DOHH2 (cell line): ENCODE data around the gene NFIA.

Experiments
- H3F3A ChIP-seq: fragments of 200-600 bp; sonication (generic), shearing (Covaris generic); 2 replicates; pipeline ENCODE4 v1.6.0; 2016; ENCODE audit warnings: antibody characterized with exemption, mild to moderate bottlenecking; ENCODE audit not compliant: control insufficient read depth, insufficient read depth
- H3K27ac ChIP-seq: fragments of 200-600 bp; sonication (generic); 2 replicates; pipeline ENCODE4 v1.5.1; 2014; ENCODE audit warnings: low read depth, mild to moderate bottlenecking, low read length, moderate library complexity
- H3K27me3 ChIP-seq: fragments of 200-600 bp; sonication (generic); 2 replicates; pipeline ENCODE4 v1.6.1; 2014; ENCODE audit warnings: mild to moderate bottlenecking, low read length, mixed read lengths; ENCODE audit not compliant: control insufficient read depth
- H3K36me3 ChIP-seq: fragments of 200-600 bp; sonication (generic); 2 replicates; pipeline ENCODE4 v1.6.1; 2014; ENCODE audit warnings: mild to moderate bottlenecking, low read length, moderate library complexity, mixed read lengths; ENCODE audit not compliant: control insufficient read depth
- H3K4me1 ChIP-seq: fragments of 200-600 bp; sonication (generic); 2 replicates; pipeline ENCODE4 v1.6.1; 2014; ENCODE audit warnings: mild to moderate bottlenecking, low read length, mixed read lengths; ENCODE audit not compliant: control insufficient read depth
- H3K4me2 ChIP-seq: fragments of 200-600 bp; sonication (generic); 2 replicates; pipeline ENCODE4 v1.6.0; 2014; ENCODE audit warnings: mild to moderate bottlenecking, low read length, moderate library complexity
- H3K4me3 ChIP-seq: fragments of 200-600 bp; sonication (generic); 2 replicates; pipeline ENCODE4 v1.5.1; 2014; ENCODE audit warnings: mild to moderate bottlenecking, low read length, mixed read lengths
- H3K79me2 ChIP-seq: fragments of 200-600 bp; sonication (generic); 2 replicates; pipeline ENCODE4 v1.6.1; 2014; ENCODE audit warnings: mild to moderate bottlenecking, low read length, mixed read lengths; ENCODE audit not compliant: control insufficient read depth
- H3K9me2 ChIP-seq: fragments of 200-600 bp; sonication (generic); replicated peaks from 2 replicates; pipeline ENCODE4 v1.6.1; 2014; ENCODE audit warnings: mild to moderate bottlenecking, low read length, mixed read lengths; ENCODE audit not compliant: control insufficient read depth
- H3K9me3 ChIP-seq: fragments of 200-600 bp; sonication (generic); 2 replicates; pipeline ENCODE4 v1.6.1; 2014; ENCODE audit warnings: antibody characterized with exemption, low read length, mixed read lengths; ENCODE audit not compliant: control insufficient read depth, insufficient read depth
- H4K20me1 ChIP-seq: fragments of 200-600 bp; sonication (generic); 2 replicates; pipeline ENCODE4 v1.6.0; 2014; ENCODE audit warnings: low read depth, mild to moderate bottlenecking, antibody characterized with exemption, low read length, moderate library complexity; ENCODE audit not compliant: control insufficient read depth, insufficient read depth
- EZH2phosphoT487 ChIP-seq: fragments of 200-600 bp; sonication (generic); IDR thresholded peaks from 2 replicates; pipeline ENCODE4 v1.6.1; 2017; ENCODE audit warnings: borderline replicate concordance, mild to moderate bottlenecking, antibody characterized with exemption, low read length, moderate library complexity, mixed read lengths
- TF ChIP-seq, protein P1 (sequence below): fragments of 200-600 bp; sonication (generic); IDR thresholded peaks from one replicate; pipeline ENCODE4 v1.5.1; 2014; ENCODE audit warnings: antibody characterized with exemption, mild to moderate bottlenecking, low read depth, low read length; ENCODE audit not compliant: poor library complexity, severe bottlenecking

Gene NFIA

GRCh38 chr1:61348025-61348665 lies 265.8 kb downstream of the NFIA start:
- H3K36me3 ChIP-seq: peaks cover 10% of the 10 kb centered on the region
- TF ChIP-seq, protein P1, sequence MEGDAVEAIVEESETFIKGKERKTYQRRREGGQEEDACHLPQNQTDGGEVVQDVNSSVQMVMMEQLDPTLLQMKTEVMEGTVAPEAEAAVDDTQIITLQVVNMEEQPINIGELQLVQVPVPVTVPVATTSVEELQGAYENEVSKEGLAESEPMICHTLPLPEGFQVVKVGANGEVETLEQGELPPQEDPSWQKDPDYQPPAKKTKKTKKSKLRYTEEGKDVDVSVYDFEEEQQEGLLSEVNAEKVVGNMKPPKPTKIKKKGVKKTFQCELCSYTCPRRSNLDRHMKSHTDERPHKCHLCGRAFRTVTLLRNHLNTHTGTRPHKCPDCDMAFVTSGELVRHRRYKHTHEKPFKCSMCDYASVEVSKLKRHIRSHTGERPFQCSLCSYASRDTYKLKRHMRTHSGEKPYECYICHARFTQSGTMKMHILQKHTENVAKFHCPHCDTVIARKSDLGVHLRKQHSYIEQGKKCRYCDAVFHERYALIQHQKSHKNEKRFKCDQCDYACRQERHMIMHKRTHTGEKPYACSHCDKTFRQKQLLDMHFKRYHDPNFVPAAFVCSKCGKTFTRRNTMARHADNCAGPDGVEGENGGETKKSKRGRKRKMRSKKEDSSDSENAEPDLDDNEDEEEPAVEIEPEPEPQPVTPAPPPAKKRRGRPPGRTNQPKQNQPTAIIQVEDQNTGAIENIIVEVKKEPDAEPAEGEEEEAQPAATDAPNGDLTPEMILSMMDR: no peak
- no peak for TF ChIP-seq EZH2phosphoT487

DNA sequence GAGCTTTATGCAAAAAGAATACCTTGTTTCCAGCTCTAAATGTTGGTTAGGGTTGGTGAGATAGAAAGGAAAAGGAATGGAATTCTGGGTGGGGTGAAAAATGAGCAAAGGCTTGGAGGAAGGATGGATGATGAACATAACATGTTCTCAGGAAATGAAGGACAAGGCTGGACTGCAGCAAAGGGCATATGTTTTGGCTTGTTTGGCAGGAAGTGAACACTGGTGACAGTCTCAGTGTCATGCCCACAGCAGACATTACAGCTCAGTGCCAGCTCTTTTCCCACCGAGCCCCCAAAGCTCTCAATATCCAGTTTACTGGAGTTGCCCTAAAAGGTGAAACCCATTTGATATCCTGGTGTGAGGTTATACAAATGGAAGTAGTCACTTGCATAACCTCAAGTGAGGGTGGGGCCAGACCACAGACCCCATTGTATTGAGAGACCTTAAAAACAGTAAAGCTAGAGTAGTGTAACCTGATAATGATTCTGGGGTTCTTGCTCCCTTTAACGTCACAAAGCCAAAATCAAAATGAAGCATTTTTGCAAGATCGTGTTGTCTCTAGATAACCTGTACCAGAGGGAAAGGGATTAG lies 270.6 kb downstream of the NFIA start:
- no peaks in the 10 kb centered on the region for H3K9me3 ChIP-seq
- no peaks in the 10 kb centered on the region for H3F3A ChIP-seq
- H3K4me2 ChIP-seq: no peak overlapping the region
- no peaks in the 10 kb centered on the region for H3K79me2 ChIP-seq
- H3K27ac ChIP-seq: no peak overlapping the region
- no peak for TF ChIP-seq EZH2phosphoT487
- TF ChIP-seq, protein P1: no peak
- no peaks in the 10 kb centered on the region for H4K20me1 ChIP-seq
- no peaks in the 10 kb centered on the region for H3K4me1 ChIP-seq
- no peaks in the 10 kb centered on the region for H3K9me2 ChIP-seq
- H3K36me3 ChIP-seq: peaks cover 14% of the 10 kb centered on the region
- H3K4me3 ChIP-seq: no peak overlapping the region
- H3K27me3 ChIP-seq: no peaks in the 10 kb centered on the region

More at GRCh38 chr1:61348025-61348665, 265.8 kb downstream of the NFIA start:
- no peaks in the 10 kb centered on the region for H4K20me1 ChIP-seq
- H3K9me3 ChIP-seq: no peaks in the 10 kb centered on the region
- no peak overlapping the region for H3K27ac ChIP-seq
- H3K4me3 ChIP-seq: no peak overlapping the region
- H3F3A ChIP-seq: no peaks in the 10 kb centered on the region
- H3K4me1 ChIP-seq: no peaks in the 10 kb centered on the region
- H3K79me2 ChIP-seq: no peaks in the 10 kb centered on the region
- H3K9me2 ChIP-seq: no peaks in the 10 kb centered on the region
- H3K4me2 ChIP-seq: no peak overlapping the region
- no peaks in the 10 kb centered on the region for H3K27me3 ChIP-seq

GRCh38 chr1:61353797-61354406 lies 271.5 kb downstream of the NFIA start:
- no peaks in the 10 kb centered on the region for H4K20me1 ChIP-seq
- peaks cover 14% of the 10 kb centered on the region for H3K36me3 ChIP-seq
- no peaks in the 10 kb centered on the region for H3F3A ChIP-seq
- H3K27me3 ChIP-seq: no peaks in the 10 kb centered on the region
- no peak overlapping the region for H3K27ac ChIP-seq
- H3K9me3 ChIP-seq: no peaks in the 10 kb centered on the region
- no peak overlapping the region for H3K4me3 ChIP-seq
- no peak overlapping the region for H3K4me2 ChIP-seq
- no peaks in the 10 kb centered on the region for H3K4me1 ChIP-seq
- no peaks in the 10 kb centered on the region for H3K9me2 ChIP-seq
- H3K79me2 ChIP-seq: no peaks in the 10 kb centered on the region
- TF ChIP-seq, protein P1: no peak
- TF ChIP-seq EZH2phosphoT487: no peak
